Suppressor macrophage treated with lipopolysaccharide for 1 hour (primary cell): ENCODE measurements around the gene ABCC6.
"Not testable (repeated sequence)": the region's sequence is repeated elsewhere in the genome, so short reads cannot be mapped to it uniquely, and the experiment has no call there.

ENCODE experiments used
- DNase-seq, 3 donors: peaks; one replicate each; pipeline ENCODE4 v3.0.0-alpha.2; 2020 to 2022

Gene ABCC6

GRCh38 chr16:16108759-16109158, 114.5 kb downstream of the ABCC6 start:
- no peak for DNase-seq

GRCh38 chr16:16107839-16108238, 115.5 kb downstream of the ABCC6 start:
- no peak for DNase-seq

GRCh38 chr16:16106466-16106865, 116.8 kb downstream of the ABCC6 start:
- DNase-seq = no peak

- no peak for DNase-seq
These were observed 117.6 kb downstream of the ABCC6 start for GRCh38 chr16:16105646-16106045.

GRCh38 chr16:16104804-16105141, 118.5 kb downstream of the ABCC6 start:
- not testable (repeated sequence) for DNase-seq

GRCh38 chr16:16104132-16104803, 119.0 kb downstream of the ABCC6 start:
- DNase-seq = not testable (repeated sequence)

GRCh38 chr16:16102738-16103137, 120.6 kb downstream of the ABCC6 start:
- DNase-seq = no peak

GRCh38 chr16:16101585-16101984, 121.7 kb downstream of the ABCC6 start:
- DNase-seq = no peak

- peak in 2 of 3 donors; percentile 12 to 21 for DNase-seq
These were observed 122.7 kb downstream of the ABCC6 start for GRCh38 chr16:16100631-16101030.

- DNase-seq = no peak
These were observed 124.0 kb downstream of the ABCC6 start for GRCh38 chr16:16099320-16099719.
